GM12872 (cell line): Measurements from ENCODE around the gene HSF2BP.

ENCODE experiments used
- CTCF ChIP-seq: IDR thresholded peaks from 3 replicates; pipeline ENCODE4 v1.5.1; 2011; ENCODE audit warnings: low read depth, mild to moderate bottlenecking, low read length, moderate library complexity; ENCODE audit not compliant: insufficient read depth

Gene HSF2BP

GRCh38 chr21:43699933-43700599 is 40.8 kb upstream of the HSF2BP start:
- TF ChIP-seq CTCF: no peak

GRCh38 chr21:43697758-43698643 is 38.7 kb upstream of the HSF2BP start:
- TF ChIP-seq CTCF: no peak

- no peak for TF ChIP-seq CTCF
Observed at GRCh38 chr21:43696214-43696613, 36.9 kb upstream of the HSF2BP start.

- no peak for TF ChIP-seq CTCF
Observed at GRCh38 chr21:43694437-43695079, 35.3 kb upstream of the HSF2BP start.

- TF ChIP-seq CTCF: no peak
Observed at GRCh38 chr21:43693981-43694380, 34.7 kb upstream of the HSF2BP start.

- TF ChIP-seq CTCF: no peak
Observed at GRCh38 chr21:43692949-43693348, 33.7 kb upstream of the HSF2BP start.

GRCh38 chr21:43691801-43692200 is 32.5 kb upstream of the HSF2BP start:
- TF ChIP-seq CTCF: no peak
